Endodermal cell (in vitro differentiated cells): ENCODE data around the gene UPF3A. TPM values are rescaled to one million over a fixed set of nuclear protein-coding genes. Genes with fewer than 3 reads are reported as not detected.

Source experiments
- DNase-seq: peaks from one replicate; pipeline ENCODE4 v3.0.0-alpha.2; 2017
- H3K27ac ChIP-seq: 2 replicates; pipeline ENCODE4 v1.5.1; 2013; ENCODE audit warnings: mild to moderate bottlenecking, low read depth, low read length, moderate library complexity
- H3K27me3 ChIP-seq: 2 replicates; pipeline ENCODE4 v1.6.1; 2013; ENCODE audit warnings: mild to moderate bottlenecking, low read length, moderate library complexity; ENCODE audit not compliant: insufficient read depth, control insufficient read depth, poor library complexity, severe bottlenecking
- H3K36me3 ChIP-seq: 2 replicates; pipeline ENCODE4 v1.7.0; 2013; ENCODE audit warnings: mild to moderate bottlenecking, low read length, moderate library complexity; ENCODE audit not compliant: control insufficient read depth, insufficient read depth
- H3K4me1 ChIP-seq: one replicate; pipeline ENCODE4 v1.7.0; 2013; ENCODE audit warnings: low read length; ENCODE audit not compliant: control insufficient read depth, insufficient read depth
- H3K4me3 ChIP-seq: 2 replicates; pipeline ENCODE4 v1.5.1; 2013; ENCODE audit warnings: mild to moderate bottlenecking, low read length, moderate library complexity
- H3K9ac ChIP-seq: 2 replicates; pipeline ENCODE4 v1.6.1; 2013; ENCODE audit warnings: mild to moderate bottlenecking, low read length, moderate library complexity; ENCODE audit not compliant: poor library complexity, severe bottlenecking; ENCODE audit errors: extremely low read depth
- H3K9me3 ChIP-seq: 2 replicates; pipeline ENCODE4 v1.6.1; 2013; ENCODE audit warnings: mild to moderate bottlenecking, low read length, moderate library complexity; ENCODE audit not compliant: control insufficient read depth
- H3K27ac Mint-ChIP-seq: 2 replicates; pipeline ENCODE4 v1.8.0; 2020; ENCODE audit warnings: mixed read lengths
- H3K27me3 Mint-ChIP-seq: 2 replicates; pipeline ENCODE4 v1.8.0; 2021; ENCODE audit warnings: mild to moderate bottlenecking, mixed read lengths; ENCODE audit not compliant: insufficient read depth
- H3K36me3 Mint-ChIP-seq: 2 replicates; pipeline ENCODE4 v1.8.0; 2020; ENCODE audit warnings: low read depth, mixed read lengths
- H3K4me1 Mint-ChIP-seq: 2 replicates; pipeline ENCODE4 v1.8.0; 2020; ENCODE audit warnings: mixed read lengths
- H3K4me3 Mint-ChIP-seq: 2 replicates; pipeline ENCODE4 v1.8.0; 2020; ENCODE audit warnings: mild to moderate bottlenecking, moderate library complexity, mixed read lengths
- H3K9me3 Mint-ChIP-seq: 2 replicates; pipeline ENCODE4 v1.8.0; 2020; ENCODE audit warnings: mild to moderate bottlenecking, mixed read lengths
- WGBS, 2 experiments: methylation state at CpG; one replicate each; pipeline versions ENCODE4 v1.1.5 to v1.1.7; 2013; ENCODE audit warnings: missing lambda C conversion rate in 2 of 2, mixed read lengths in 1 of 2; ENCODE audit not compliant: insufficient coverage in 1 of 2, insufficient read length in 1 of 2; 5-methylcytosine and 5-hydroxymethylcytosine counted together
- total RNA-seq, 2 donors: library from RNA; stranded (reverse); fragmentation: NEBNext Ultra II Directional in 1 of 2; extraction: Animal tissue kit (Norgen Biotek cat#: 25700) in 1 of 2; gene quantifications; 2 replicates in 1 of 2; 3 replicates in 1 of 2; pipeline ENCODE4 v1.2.1, GENCODE V29; 2021
- TF ChIP-seq, protein P1 (sequence below): fragments of 200-600 bp; sonication (generic); conservative IDR thresholded peaks from 2 replicates; pipeline ENCODE4 v1.5.0; 2021; ENCODE audit warnings: antibody characterized with exemption, mild to moderate bottlenecking

UPF3A gene
- total RNA-seq, 2 donors from 2014 or later, result 56.5 to 81.2 TPM

DNA sequence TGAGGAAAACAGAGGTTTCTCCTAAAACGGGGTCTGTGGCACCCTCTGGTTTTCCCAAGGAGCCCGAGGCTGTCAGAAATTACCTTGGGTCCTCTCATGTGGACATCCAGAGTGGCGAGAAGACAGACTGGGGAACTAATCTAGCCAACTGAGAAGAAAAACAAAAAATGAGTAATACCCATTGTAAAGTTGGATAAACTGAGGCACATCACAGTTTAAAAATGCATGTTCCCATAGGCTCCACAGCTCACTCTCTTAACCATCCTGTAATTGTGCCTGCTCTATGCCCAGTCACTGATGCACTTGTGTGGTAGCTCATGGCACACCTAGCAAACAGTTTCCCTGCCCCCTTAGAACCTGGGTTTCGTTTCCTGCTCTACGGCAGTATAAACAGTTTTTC, 15.2 kb upstream of the UPF3A start:
- Histone ChIP-seq H3K4me1 (peaks cover 2% of the 10 kb centered on the region), H3K27ac (no peak overlapping the region), H3K9me3 (peaks cover 24% of the 10 kb centered on the region), H3K27me3 (no peaks in the 10 kb centered on the region), H3K9ac (no peak overlapping the region), H3K4me3 (no peak overlapping the region), H3K36me3 (peaks cover 85% of the 10 kb centered on the region)
- Mint-ChIP-seq H3K9me3 (peaks cover 7% of the 10 kb centered on the region), H3K27me3 (no peaks in the 10 kb centered on the region), H3K27ac (no peak overlapping the region), H3K4me3 (no peak overlapping the region), H3K4me1 (peaks cover 14% of the 10 kb centered on the region), H3K36me3 (peaks cover 80% of the 10 kb centered on the region)
- WGBS, 2 experiments, result 94 to 98% methylated on average over 3 to 5 of the region's 5 CpGs
- no peak for DNase-seq
- TF ChIP-seq, protein P1, sequence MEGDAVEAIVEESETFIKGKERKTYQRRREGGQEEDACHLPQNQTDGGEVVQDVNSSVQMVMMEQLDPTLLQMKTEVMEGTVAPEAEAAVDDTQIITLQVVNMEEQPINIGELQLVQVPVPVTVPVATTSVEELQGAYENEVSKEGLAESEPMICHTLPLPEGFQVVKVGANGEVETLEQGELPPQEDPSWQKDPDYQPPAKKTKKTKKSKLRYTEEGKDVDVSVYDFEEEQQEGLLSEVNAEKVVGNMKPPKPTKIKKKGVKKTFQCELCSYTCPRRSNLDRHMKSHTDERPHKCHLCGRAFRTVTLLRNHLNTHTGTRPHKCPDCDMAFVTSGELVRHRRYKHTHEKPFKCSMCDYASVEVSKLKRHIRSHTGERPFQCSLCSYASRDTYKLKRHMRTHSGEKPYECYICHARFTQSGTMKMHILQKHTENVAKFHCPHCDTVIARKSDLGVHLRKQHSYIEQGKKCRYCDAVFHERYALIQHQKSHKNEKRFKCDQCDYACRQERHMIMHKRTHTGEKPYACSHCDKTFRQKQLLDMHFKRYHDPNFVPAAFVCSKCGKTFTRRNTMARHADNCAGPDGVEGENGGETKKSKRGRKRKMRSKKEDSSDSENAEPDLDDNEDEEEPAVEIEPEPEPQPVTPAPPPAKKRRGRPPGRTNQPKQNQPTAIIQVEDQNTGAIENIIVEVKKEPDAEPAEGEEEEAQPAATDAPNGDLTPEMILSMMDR, result no peak

DNA sequence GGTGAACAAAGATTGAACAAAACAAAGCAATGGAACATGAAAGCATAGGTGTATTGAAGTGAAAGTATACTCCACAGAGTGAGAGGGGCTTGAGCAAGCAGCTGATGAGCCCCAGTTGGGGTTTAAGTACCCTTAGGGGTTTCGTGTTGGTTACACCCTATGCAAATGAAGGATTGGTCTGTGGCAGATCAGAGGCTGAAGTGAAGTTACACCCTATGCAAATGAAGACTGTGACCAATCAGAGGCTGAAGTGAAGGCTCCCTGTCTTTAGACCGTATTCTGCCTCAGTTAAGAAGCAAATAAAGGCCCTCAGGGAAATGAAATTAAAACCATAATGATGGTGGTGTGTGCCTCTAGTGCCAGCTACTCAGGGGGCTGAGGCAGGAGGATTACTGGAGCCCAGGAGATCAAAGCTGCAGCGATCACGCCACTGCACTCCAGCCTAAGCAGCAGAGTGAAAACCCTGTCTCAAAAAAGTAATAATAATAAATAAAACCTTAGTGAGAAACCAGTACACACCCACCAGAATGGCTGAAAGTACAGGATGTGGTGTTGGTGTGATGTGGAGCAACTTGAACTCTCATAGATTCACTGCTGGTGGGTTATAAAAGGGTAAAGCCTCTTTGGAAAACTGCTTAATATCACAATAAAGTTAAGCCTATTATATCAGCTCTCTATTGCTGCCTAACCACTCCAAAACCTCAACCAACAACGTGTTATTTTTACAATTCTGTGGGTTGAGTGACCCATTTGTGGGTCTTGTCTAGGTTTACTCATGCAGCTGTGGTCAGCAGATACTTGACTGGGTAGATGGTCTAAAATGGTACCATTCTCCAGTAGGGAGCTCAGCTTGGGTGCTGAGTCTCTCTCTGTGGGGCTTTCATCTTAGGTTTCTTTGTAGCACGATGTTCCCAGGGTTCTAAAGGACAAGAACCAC, 12.8 kb upstream of the UPF3A start:
- peaks cover 24% of the 10 kb centered on the region for H3K9me3 ChIP-seq
- no peak overlapping the region for H3K4me3 Mint-ChIP-seq
- DNase-seq, result no peak
- no peaks in the 10 kb centered on the region for H3K27me3 ChIP-seq
- TF ChIP-seq, protein P1, result no peak
- peaks cover 7% of the 10 kb centered on the region for H3K9me3 Mint-ChIP-seq
- H3K4me1 Mint-ChIP-seq, result no peaks in the 10 kb centered on the region
- H3K4me3 ChIP-seq, result no peak overlapping the region
- 97 to 100% methylated on average over 2 to 6 of the region's 6 CpGs for WGBS, 2 experiments
- no peaks in the 10 kb centered on the region for H3K4me1 ChIP-seq
- H3K9ac ChIP-seq, result no peak overlapping the region
- peaks cover 82% of the 10 kb centered on the region for H3K36me3 Mint-ChIP-seq
- no peaks in the 10 kb centered on the region for H3K27me3 Mint-ChIP-seq
- H3K36me3 ChIP-seq, result peaks cover 91% of the 10 kb centered on the region
- no peak overlapping the region for H3K27ac ChIP-seq
- no peak overlapping the region for H3K27ac Mint-ChIP-seq

DNA sequence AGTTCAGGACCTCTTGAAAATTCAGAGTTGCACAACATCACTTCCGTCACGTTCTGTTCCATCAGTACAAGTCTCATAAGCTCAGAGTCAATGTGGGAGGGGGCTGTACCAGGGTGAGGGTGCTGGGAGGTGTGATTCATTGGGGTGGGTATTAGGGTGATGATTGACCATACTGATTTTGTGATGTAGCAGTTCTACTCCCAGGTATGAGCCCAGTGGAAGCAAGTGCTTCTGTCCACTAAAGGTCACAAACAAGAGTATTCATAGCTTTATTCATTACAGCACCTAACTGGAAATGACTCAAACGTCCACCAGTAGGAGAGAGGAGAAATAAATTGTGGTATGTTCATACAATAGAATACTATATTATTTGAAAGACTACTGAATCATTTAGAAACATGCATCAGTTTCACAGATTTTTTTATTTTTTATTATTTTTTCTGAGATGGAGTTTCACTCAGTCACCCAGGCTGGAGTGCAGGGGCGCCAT, 12.1 kb upstream of the UPF3A start:
- peaks cover 87% of the 10 kb centered on the region for H3K36me3 ChIP-seq
- H3K27me3 ChIP-seq, result no peaks in the 10 kb centered on the region
- no peaks in the 10 kb centered on the region for H3K4me1 ChIP-seq
- no peak for DNase-seq
- WGBS, 2 experiments, result 97 to 100% methylated on average over 3 of the region's 4 CpGs
- Mint-ChIP-seq H3K36me3 (peaks cover 81% of the 10 kb centered on the region), H3K27ac (no peak overlapping the region), H3K27me3 (no peaks in the 10 kb centered on the region), H3K4me3 (no peak overlapping the region), H3K9me3 (peaks cover 7% of the 10 kb centered on the region), H3K4me1 (no peaks in the 10 kb centered on the region)
- no peak overlapping the region for H3K9ac ChIP-seq
- H3K9me3 ChIP-seq, result peaks cover 24% of the 10 kb centered on the region
- TF ChIP-seq, protein P1, result no peak
- no peak overlapping the region for H3K27ac ChIP-seq
- H3K4me3 ChIP-seq, result no peak overlapping the region
